ENCODE measurements around the gene CMSS1. TPM values are rescaled to one million over a fixed set of nuclear protein-coding genes. Genes with fewer than 3 reads are reported as not detected.
A peak's percentile ranks its signal among the peaks of the same experiment; 100 is the strongest.

The CMSS1 gene
- total RNA-seq, 2 donors from 2014 or later = 18.1 to 22.7 TPM

DNA sequence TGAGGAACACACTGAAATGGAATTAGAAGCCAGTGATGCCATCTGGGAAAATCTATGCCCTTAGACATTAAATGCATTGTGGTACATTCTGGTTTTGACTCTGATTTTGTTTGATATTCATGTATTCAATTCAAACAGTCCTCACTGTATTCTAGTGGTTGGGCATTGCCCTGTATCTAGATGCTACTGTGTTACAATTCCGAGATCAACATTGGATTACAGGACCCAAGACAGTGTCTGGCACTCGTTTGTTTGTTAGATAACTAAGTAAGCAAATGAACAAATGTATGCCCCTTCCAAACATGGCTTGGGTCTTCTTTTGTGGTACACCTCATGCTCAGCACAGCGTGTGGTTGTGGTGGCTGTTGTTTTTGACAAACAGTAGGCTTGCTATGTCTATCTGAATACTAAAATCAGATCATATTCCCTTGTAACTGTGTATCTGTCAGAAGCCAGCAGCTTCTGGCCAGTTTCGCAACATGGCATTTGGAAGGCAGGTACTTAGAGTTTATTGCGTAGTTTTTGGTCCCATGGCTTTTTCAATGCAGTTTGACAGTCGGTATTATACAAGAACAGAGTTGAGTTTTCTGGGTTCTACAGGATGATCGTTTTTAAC is 290.9 kb downstream of the CMSS1 start:
- Histone ChIP-seq H3K9me3 (no peaks in the 10 kb centered on the region), H3K27me3 (replicated peaks; ENCODE audit: insufficient read depth) (no peaks in the 10 kb centered on the region), H3K27ac (peak overlapping the region; percentile 8 to 62), H3K4me3 (no peak overlapping the region), H3K36me3 (no peaks in the 10 kb centered on the region), H3K4me1 (ENCODE audit: control insufficient read depth in 1 of 2, low read depth in 2 of 2) (peaks cover 25 to 77% of the 10 kb centered on the region in 2 donors)
- DNase-seq (ENCODE audit: low spot score) (no peak), ATAC-seq (ENCODE audit: insufficient number of reproducible peaks, low FRiP score, low read depth) (no peak)
- TF ChIP-seq, protein P1, sequence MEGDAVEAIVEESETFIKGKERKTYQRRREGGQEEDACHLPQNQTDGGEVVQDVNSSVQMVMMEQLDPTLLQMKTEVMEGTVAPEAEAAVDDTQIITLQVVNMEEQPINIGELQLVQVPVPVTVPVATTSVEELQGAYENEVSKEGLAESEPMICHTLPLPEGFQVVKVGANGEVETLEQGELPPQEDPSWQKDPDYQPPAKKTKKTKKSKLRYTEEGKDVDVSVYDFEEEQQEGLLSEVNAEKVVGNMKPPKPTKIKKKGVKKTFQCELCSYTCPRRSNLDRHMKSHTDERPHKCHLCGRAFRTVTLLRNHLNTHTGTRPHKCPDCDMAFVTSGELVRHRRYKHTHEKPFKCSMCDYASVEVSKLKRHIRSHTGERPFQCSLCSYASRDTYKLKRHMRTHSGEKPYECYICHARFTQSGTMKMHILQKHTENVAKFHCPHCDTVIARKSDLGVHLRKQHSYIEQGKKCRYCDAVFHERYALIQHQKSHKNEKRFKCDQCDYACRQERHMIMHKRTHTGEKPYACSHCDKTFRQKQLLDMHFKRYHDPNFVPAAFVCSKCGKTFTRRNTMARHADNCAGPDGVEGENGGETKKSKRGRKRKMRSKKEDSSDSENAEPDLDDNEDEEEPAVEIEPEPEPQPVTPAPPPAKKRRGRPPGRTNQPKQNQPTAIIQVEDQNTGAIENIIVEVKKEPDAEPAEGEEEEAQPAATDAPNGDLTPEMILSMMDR (IDR thresholded peaks at IDR 0.05) = no peak

DNA sequence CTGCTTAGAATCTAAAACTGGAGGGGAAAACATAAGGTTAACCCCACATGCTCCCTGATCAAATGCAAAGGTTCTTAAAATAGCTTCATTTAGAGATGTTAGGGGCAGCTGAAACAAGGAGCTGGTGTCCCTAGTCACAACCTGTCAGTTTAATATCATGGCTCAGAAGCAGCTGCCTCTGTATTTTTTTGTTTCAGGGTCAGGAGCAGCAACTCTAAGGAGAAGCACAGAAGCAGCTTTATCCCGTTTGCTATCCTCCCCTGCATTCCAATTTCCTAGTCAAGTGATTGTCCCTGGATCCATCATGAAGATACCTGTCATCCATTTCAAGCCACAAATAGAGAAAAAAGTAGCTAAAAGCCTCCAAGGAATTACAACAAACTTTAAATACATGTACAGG is 292.5 kb downstream of the CMSS1 start:
- Histone ChIP-seq H3K36me3 (no peaks in the 10 kb centered on the region), H3K4me3 (no peak overlapping the region), H3K27me3 (replicated peaks; ENCODE audit: insufficient read depth) (no peaks in the 10 kb centered on the region), H3K9me3 (no peaks in the 10 kb centered on the region), H3K27ac (peak overlapping the region; percentile 39 to 58), H3K4me1 (ENCODE audit: control insufficient read depth in 1 of 2, low read depth in 2 of 2) (peaks cover 22 to 62% of the 10 kb centered on the region in 2 donors)
- ATAC-seq (ENCODE audit: insufficient number of reproducible peaks, low FRiP score, low read depth) = no peak
- no peak for DNase-seq (ENCODE audit: low spot score)
- TF ChIP-seq, protein P1 (IDR thresholded peaks at IDR 0.05) = no peak

DNA sequence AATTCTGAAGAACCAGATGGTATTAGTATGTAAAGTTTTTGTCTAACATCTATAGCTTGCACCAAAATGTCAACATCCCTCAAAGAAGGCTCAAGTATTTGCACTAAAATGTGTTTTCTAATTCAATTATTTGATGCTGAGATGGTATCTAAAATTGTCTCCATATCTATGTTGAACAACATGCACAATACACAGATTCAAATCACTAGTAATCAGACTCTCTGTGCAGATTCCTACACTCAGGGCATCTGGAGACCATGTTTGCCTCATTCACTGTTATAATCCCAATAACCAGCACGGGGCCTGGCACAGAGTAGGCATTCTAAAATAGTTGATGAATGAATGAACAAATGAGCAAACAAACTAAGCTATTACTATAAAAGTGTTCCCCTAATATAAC is 294.1 kb downstream of the CMSS1 start:
- TF ChIP-seq, protein P1 (IDR thresholded peaks at IDR 0.05) = no peak
- no peaks in the 10 kb centered on the region for H3K9me3 ChIP-seq
- H3K36me3 ChIP-seq = no peaks in the 10 kb centered on the region
- peaks cover 12 to 47% of the 10 kb centered on the region in 2 donors for H3K4me1 ChIP-seq (ENCODE audit: control insufficient read depth in 1 of 2, low read depth in 2 of 2)
- no peaks in the 10 kb centered on the region for H3K27me3 ChIP-seq (replicated peaks; ENCODE audit: insufficient read depth)
- DNase-seq (ENCODE audit: low spot score) (no peak), ATAC-seq (ENCODE audit: insufficient number of reproducible peaks, low FRiP score, low read depth) (no peak)
- H3K4me3 ChIP-seq = no peak overlapping the region
- peak overlapping the region in 1 of 2 donors; percentile 58 for H3K27ac ChIP-seq

DNA sequence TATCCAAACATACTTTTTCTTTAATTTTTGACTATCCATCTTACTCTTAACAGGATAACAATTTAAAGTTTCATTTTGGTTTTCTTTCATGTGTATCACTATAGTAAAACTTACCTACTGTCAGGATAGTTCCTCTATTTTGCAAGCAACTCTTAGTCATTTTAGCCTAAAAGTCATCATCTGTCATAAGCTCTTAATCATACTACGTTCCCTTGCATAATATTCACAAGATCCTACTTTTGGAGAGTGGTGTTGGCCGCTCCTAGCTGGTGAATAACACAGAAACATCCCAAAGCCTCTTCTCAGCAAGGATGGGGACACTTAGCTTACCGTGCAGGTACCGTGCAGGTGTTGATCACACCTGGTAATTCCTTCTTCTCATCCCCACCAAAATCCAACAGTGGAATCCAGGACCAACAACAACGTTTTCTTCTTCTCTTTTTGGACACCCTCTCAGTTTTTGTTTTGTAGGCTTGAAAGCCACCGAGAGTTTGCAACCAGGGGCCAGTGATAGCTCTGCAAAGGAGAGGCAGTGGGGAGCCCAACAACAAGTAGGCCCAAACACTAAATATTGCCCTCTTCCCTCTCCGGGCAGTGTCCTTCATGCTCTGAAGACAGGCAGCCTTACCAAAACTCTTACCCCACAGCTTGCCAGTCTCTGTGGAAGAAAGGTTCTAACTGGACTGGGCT is 296.2 kb downstream of the CMSS1 start:
- H3K4me1 ChIP-seq (ENCODE audit: control insufficient read depth in 1 of 2, low read depth in 2 of 2) = peaks cover 7 to 25% of the 10 kb centered on the region in 2 donors
- DNase-seq (ENCODE audit: low spot score) (no peak), ATAC-seq (ENCODE audit: insufficient number of reproducible peaks, low FRiP score, low read depth) (no peak)
- no peak overlapping the region for H3K27ac ChIP-seq
- no peaks in the 10 kb centered on the region for H3K36me3 ChIP-seq
- no peaks in the 10 kb centered on the region for H3K27me3 ChIP-seq (replicated peaks; ENCODE audit: insufficient read depth)
- no peak overlapping the region for H3K4me3 ChIP-seq
- TF ChIP-seq, protein P1 (IDR thresholded peaks at IDR 0.05) = no peak
- H3K9me3 ChIP-seq = no peaks in the 10 kb centered on the region

DNA sequence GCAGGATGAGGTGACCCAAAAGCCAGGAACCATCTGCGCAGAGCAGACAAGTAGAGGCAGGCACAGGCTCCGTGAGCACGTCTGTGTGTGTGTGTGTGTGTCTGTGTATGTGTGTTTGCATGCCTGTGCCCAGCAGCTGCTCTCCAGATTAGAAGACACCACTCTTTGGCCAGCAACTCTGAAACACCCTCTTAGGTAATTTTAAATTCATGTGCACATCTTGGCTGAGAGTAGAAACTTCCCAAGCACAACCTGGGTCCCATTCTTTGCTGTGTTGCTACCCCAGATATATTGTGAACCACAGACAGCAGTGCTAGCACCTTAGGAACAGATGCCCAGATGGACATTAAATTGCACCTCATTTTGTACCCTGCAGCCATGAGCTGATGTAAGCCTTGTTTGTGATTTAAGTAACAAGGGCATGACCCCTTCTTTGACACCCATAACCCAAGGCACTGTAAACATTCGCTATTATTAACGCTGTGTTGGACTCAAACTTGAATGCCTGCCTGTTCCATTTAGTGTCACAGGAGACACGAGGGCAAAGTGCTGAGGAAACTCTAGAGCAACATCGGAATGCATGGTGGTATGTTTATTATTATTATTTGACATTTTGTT is 296.9 kb downstream of the CMSS1 start, which contains the start of gene FILIP1L:
Gene FILIP1L, minus strand, starts transcription at position 89 of the 618 bp plus-strand sequence.
- H3K27me3 ChIP-seq (replicated peaks; ENCODE audit: insufficient read depth) = no peaks in the 10 kb centered on the region
- TF ChIP-seq, protein P1 (IDR thresholded peaks at IDR 0.05) = no peak
- ATAC-seq (ENCODE audit: insufficient number of reproducible peaks, low FRiP score, low read depth) = no peak
- no peak within 1 kb of the TSS for H3K27ac ChIP-seq
- peaks cover 7 to 20% of the 10 kb centered on the region in 2 donors for H3K4me1 ChIP-seq (ENCODE audit: control insufficient read depth in 1 of 2, low read depth in 2 of 2)
- DNase-seq (ENCODE audit: low spot score) = no peak
- no peaks in the 10 kb centered on the region for H3K9me3 ChIP-seq
- no peak within 1 kb of the TSS for H3K4me3 ChIP-seq
- H3K36me3 ChIP-seq = no peaks in the 10 kb centered on the region
